Spleen (tissue), 11 donors: ENCODE results near the gene SPAG17. TPM values are rescaled to one million over a fixed set of nuclear protein-coding genes. Genes with fewer than 3 reads are reported as not detected.

Experiments
- DNase-seq: peaks from one replicate; pipeline ENCODE4 v3.0.0-alpha.2; 2020
- H3K27ac ChIP-seq, 8 donors: fragments of 200-600 bp; sonication (generic) in 7 of 8; 1 replicate in 4 of 8; 2 replicates in 4 of 8; pipeline versions ENCODE4 v1.5.0 to v1.8.0; 2016 to 2021; ENCODE audit warnings: inconsistent platforms in 4 of 8, mild to moderate bottlenecking in 4 of 8, moderate library complexity in 1 of 8
- H3K27me3 ChIP-seq, 7 donors: fragments of 200-600 bp; sonication (generic) in 6 of 7; replicated peaks in 1 of 7; 1 replicate in 4 of 7; 2 replicates in 3 of 7; pipeline versions ENCODE4 v1.5.0 to v1.8.0; 2016 to 2021; ENCODE audit warnings: inconsistent platforms in 3 of 7, mild to moderate bottlenecking in 1 of 7
- H3K36me3 ChIP-seq, 6 donors: fragments of 200-600 bp; sonication (generic) in 5 of 6; 1 replicate in 4 of 6; 2 replicates in 2 of 6; pipeline versions ENCODE4 v1.5.0 to v1.8.0; 2016 to 2021; ENCODE audit warnings: inconsistent platforms in 2 of 6
- H3K4me1 ChIP-seq, 6 donors: fragments of 200-600 bp; sonication (generic) in 5 of 6; 1 replicate in 3 of 6; 2 replicates in 3 of 6; pipeline versions ENCODE4 v1.5.0 to v1.8.0; 2016 to 2021; ENCODE audit warnings: inconsistent platforms in 3 of 6
- H3K4me3 ChIP-seq, 8 donors: fragments of 200-600 bp; sonication (generic) in 7 of 8; 1 replicate in 4 of 8; 2 replicates in 4 of 8; pipeline versions ENCODE4 v1.5.0 to v1.8.0; 2016 to 2021; ENCODE audit warnings: inconsistent platforms in 4 of 8, mild to moderate bottlenecking in 4 of 8, moderate library complexity in 2 of 8
- H3K9me3 ChIP-seq, 8 donors: fragments of 200-600 bp; sonication (generic) in 7 of 8; 1 replicate in 4 of 8; 2 replicates in 4 of 8; pipeline versions ENCODE4 v1.5.0 to v1.8.0; 2016 to 2021; ENCODE audit warnings: inconsistent platforms in 4 of 8
- CTCF ChIP-seq, 11 experiments: fragments of 200-600 bp in 7 of 11; fragments of 450-650 bp in 4 of 11; sonication (generic) in 4 of 11; IDR thresholded peaks in 8 of 11; conservative IDR thresholded peaks in 3 of 11; 1 replicate in 7 of 11; 2 replicates in 4 of 11; pipeline versions ENCODE4 v1.4.0 to v1.8.0; 2016 to 2021; ENCODE audit warnings: antibody characterized with exemption in 11 of 11, inconsistent platforms in 4 of 11, mild to moderate bottlenecking in 1 of 11
- POLR2A ChIP-seq, 3 donors: fragments of 450-650 bp; IDR thresholded peaks; one replicate each; pipeline ENCODE4 v1.5.1; 2017; ENCODE audit warnings: antibody characterized with exemption in 3 of 3, mild to moderate bottlenecking in 1 of 3
- POLR2AphosphoS5 ChIP-seq, 3 donors: sonication (generic); formaldehyde crosslinking; IDR thresholded peaks; one replicate each; pipeline ENCODE4 v1.5.1; 2017; ENCODE audit warnings: antibody characterized with exemption in 3 of 3
- WGBS, 5 donors: extraction: QIAGEN DNeasy Blood & Tissue Kit in 3 of 5; methylation state at CpG; one replicate each; pipeline versions ENCODE4 v1.1.5 to v1.1.7; 2013 to 2018; 5-methylcytosine and 5-hydroxymethylcytosine counted together
- intact Hi-C: fragments of 100-400 bp; cut with DNase I; formaldehyde crosslinking; loops from one replicate; pipeline ENCODE4 v1.15.0; 2023; ENCODE audit warnings: low total_unique reads
- polyA plus RNA-seq, 3 donors: library from polyadenylated mRNA; stranded (reverse); fragments of 200-250 nt; gene quantifications; one replicate each; pipeline ENCODE4 v1.2.1, GENCODE V29; 2013
- total RNA-seq, 7 donors: library from RNA; depleted of rRNA in 3 of 7; stranded (reverse); fragments of >200 nt in 3 of 7; fragmentation: NEBNext Ultra II Directional in 4 of 7; extraction: Animal tissue kit (Norgen Biotek cat#: 25700) in 4 of 7; gene quantifications; one replicate each; pipeline versions ENCODE4 v1.1.0 to v1.2.1, GENCODE V29; 2016 to 2021
- donor health status: healthy with polysubstance abuse.
- donor health status: DM: no; HTN: no; CAD: no; lungs with moderate emphysema.
- donor health status: DM: no; HTN: no; CAD: no.
- donor health status: Bipolar disorder and iron deficiency.
- donor health status: healthy.
- donor health status: DM: no; HTN: no; CAD: no.
- donor health status: DM: yes; HTN: yes; CAD: no.

Gene SPAG17
- total and polyA plus RNA-seq, 10 donors = under 0.01 to 0.91 (median 0.28) TPM; not detected in 5

GRCh38 chr1:118118469-118118868 is 66.6 kb downstream of the SPAG17 start:
- Histone ChIP-seq H3K27ac (no peak overlapping the region), H3K4me3 (no peak overlapping the region), H3K9me3 (no peaks in the 10 kb centered on the region), H3K27me3 (no peaks in the 10 kb centered on the region), H3K4me1 (no peaks in the 10 kb centered on the region), H3K36me3 (no peaks in the 10 kb centered on the region)
- TF ChIP-seq POLR2A (IDR thresholded peaks at IDR 0.05) (no peak), CTCF (IDR thresholded peaks at IDR 0.05 in 8 of 11, conservative IDR thresholded peaks at IDR 0.05 in 3 of 11) (no peak), POLR2AphosphoS5 (IDR thresholded peaks at IDR 0.05) (no peak)
- no peak for DNase-seq
- intact Hi-C loops = no loop called here
- 43 to 72% (median 64%) methylated on average over 5 of the region's 5 CpGs for WGBS, 5 donors

- Histone ChIP-seq H3K4me3 (no peak overlapping the region), H3K27ac (no peak overlapping the region), H3K36me3 (no peaks in the 10 kb centered on the region), H3K4me1 (no peaks in the 10 kb centered on the region), H3K27me3 (no peaks in the 10 kb centered on the region), H3K9me3 (no peaks in the 10 kb centered on the region)
- DNase-seq = no peak
- no peak for TF ChIP-seq CTCF (IDR thresholded peaks at IDR 0.05 in 8 of 11, conservative IDR thresholded peaks at IDR 0.05 in 3 of 11)
- TF ChIP-seq POLR2A (IDR thresholded peaks at IDR 0.05) = no peak
- no peak for TF ChIP-seq POLR2AphosphoS5 (IDR thresholded peaks at IDR 0.05)
- intact Hi-C loops = no loop called here
- WGBS, 5 donors = 77 to 94% (median 88%) methylated on average over 4 of the region's 4 CpGs
Measured at GRCh38 chr1:118117521-118117920, 67.5 kb downstream of the SPAG17 start.

- no peak overlapping the region for H3K27ac ChIP-seq
- no peak for TF ChIP-seq CTCF (IDR thresholded peaks at IDR 0.05 in 8 of 11, conservative IDR thresholded peaks at IDR 0.05 in 3 of 11)
- no peak for TF ChIP-seq POLR2AphosphoS5 (IDR thresholded peaks at IDR 0.05)
- TF ChIP-seq POLR2A (IDR thresholded peaks at IDR 0.05) = no peak
- intact Hi-C loops = no loop called here
- no peak overlapping the region for H3K4me3 ChIP-seq
- H3K27me3 ChIP-seq = no peaks in the 10 kb centered on the region
- no peaks in the 10 kb centered on the region for H3K9me3 ChIP-seq
- H3K36me3 ChIP-seq = no peaks in the 10 kb centered on the region
- no peak for DNase-seq
- 56 to 84% (median 67%) methylated on average over 4 of the region's 4 CpGs for WGBS, 5 donors
- no peaks in the 10 kb centered on the region for H3K4me1 ChIP-seq
Measured at GRCh38 chr1:118116909-118117308, 68.1 kb downstream of the SPAG17 start.

- intact Hi-C loops = no loop called here
- no peak for DNase-seq
- no peak for TF ChIP-seq CTCF (IDR thresholded peaks at IDR 0.05 in 8 of 11, conservative IDR thresholded peaks at IDR 0.05 in 3 of 11)
- TF ChIP-seq POLR2AphosphoS5 (IDR thresholded peaks at IDR 0.05) = no peak
- H3K36me3 ChIP-seq = no peaks in the 10 kb centered on the region
- no peak overlapping the region for H3K4me3 ChIP-seq
- WGBS, 5 donors = 78 to 91% (median 83%) methylated on average over 5 of the region's 5 CpGs
- no peaks in the 10 kb centered on the region for H3K27me3 ChIP-seq
- no peaks in the 10 kb centered on the region for H3K9me3 ChIP-seq
- H3K4me1 ChIP-seq = no peaks in the 10 kb centered on the region
- H3K27ac ChIP-seq = no peak overlapping the region
Measured at GRCh38 chr1:118116401-118116800, 68.6 kb downstream of the SPAG17 start.
